Measurements from ENCODE around the gene DSP. TPM values are rescaled to one million over a fixed set of nuclear protein-coding genes. Genes with fewer than 3 reads are reported as not detected.

Gene DSP
- total and polyA plus RNA-seq, 2 of the 13 experiments (the other 11 are each of a cell fraction or from before 2014, with no cell fraction given): 89.8 to 117 TPM

DNA sequence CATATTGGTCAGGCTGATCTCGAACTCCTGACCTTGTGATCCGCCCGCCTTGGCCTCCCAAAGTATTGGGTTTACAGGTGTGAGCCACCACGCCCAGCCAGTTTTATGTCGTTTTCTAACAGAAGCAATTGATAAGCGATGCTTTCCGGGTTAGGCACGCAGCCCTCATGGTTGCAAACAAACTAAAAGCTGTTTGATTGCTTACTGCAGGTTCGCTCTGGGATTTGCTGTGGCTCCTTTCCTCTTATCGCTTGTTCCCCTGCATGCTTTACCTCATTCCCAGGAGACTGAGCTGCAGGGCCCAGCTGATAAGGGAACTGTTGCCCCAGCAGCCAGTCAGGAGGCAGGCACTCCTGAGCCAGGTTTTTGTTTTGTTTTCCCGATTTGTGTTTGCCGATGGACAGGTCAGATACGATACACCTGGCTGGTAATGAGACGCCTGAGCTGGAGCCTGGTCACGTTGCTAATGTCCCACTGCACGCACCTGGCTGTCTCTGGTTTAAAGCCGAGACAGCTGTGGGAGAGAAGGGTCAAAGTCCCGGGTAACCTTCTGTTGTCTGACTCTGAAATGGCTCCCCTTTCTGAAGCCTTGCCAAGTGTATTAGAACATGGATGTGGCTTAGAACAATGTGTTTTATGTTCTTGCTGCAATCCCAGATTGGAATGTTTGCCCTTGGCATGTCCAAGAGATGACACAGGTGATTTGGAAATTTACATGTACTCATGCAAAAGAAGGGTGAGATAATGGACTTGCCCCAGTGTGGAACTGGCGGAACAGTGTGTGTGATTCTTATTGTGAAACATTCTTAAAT lies 19.9 kb downstream of the DSP start (continued):
- TF ChIP-seq, protein P1, sequence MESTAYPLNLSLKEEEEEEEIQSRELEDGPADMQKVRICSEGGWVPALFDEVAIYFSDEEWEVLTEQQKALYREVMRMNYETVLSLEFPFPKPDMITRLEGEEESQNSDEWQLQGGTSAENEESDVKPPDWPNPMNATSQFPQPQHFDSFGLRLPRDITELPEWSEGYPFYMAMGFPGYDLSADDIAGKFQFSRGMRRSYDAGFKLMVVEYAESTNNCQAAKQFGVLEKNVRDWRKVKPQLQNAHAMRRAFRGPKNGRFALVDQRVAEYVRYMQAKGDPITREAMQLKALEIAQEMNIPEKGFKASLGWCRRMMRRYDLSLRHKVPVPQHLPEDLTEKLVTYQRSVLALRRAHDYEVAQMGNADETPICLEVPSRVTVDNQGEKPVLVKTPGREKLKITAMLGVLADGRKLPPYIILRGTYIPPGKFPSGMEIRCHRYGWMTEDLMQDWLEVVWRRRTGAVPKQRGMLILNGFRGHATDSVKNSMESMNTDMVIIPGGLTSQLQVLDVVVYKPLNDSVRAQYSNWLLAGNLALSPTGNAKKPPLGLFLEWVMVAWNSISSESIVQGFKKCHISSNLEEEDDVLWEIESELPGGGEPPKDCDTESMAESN (CRISPR knock-in tag; conservative IDR thresholded peaks at IDR 0.05): peak; percentile 98
- TF ChIP-seq ZNF747 (CRISPR knock-in tag; IDR thresholded peaks at IDR 0.05; ENCODE audit: borderline replicate concordance) (no peak; the same call in 1 of the 2 replicates), GATAD1 (CRISPR knock-in tag; IDR thresholded peaks at IDR 0.05) (peak; percentile 75), NFATC3 (CRISPR knock-in tag; IDR thresholded peaks at IDR 0.05) (peak; percentile 64; the same call in 1 of the 2 replicates), RARA (CRISPR knock-in tag; IDR thresholded peaks at IDR 0.05) (peak; percentile 94), GPN1 (CRISPR knock-in tag; IDR thresholded peaks at IDR 0.05; ENCODE audit: borderline replicate concordance) (no peak), ZNF317 (CRISPR knock-in tag; IDR thresholded peaks at IDR 0.05) (peak; percentile 86; the same call in 1 of the 2 replicates), ZNF556 (CRISPR knock-in tag; IDR thresholded peaks at IDR 0.05; ENCODE audit: borderline replicate concordance) (peak; percentile 63), IRX3 (CRISPR knock-in tag; IDR thresholded peaks at IDR 0.05; ENCODE audit: borderline replicate concordance, low read depth) (peak; percentile 81; the same call in 1 of the 2 replicates), ZNF720 (CRISPR knock-in tag; IDR thresholded peaks at IDR 0.05) (no peak), POLR2AphosphoS5 (IDR thresholded peaks at IDR 0.05; ENCODE audit: low read depth, low read length) (peak; percentile 32), U2AF2 (IDR thresholded peaks at IDR 0.05; ENCODE audit: low read depth, low read length) (no peak)
- TF ChIP-seq, protein P2, sequence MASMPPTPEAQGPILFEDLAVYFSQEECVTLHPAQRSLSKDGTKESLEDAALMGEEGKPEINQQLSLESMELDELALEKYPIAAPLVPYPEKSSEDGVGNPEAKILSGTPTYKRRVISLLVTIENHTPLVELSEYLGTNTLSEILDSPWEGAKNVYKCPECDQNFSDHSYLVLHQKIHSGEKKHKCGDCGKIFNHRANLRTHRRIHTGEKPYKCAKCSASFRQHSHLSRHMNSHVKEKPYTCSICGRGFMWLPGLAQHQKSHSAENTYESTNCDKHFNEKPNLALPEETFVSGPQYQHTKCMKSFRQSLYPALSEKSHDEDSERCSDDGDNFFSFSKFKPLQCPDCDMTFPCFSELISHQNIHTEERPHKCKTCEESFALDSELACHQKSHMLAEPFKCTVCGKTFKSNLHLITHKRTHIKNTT (CRISPR knock-in tag; IDR thresholded peaks at IDR 0.05): no peak
- TF ChIP-seq, protein P3, sequence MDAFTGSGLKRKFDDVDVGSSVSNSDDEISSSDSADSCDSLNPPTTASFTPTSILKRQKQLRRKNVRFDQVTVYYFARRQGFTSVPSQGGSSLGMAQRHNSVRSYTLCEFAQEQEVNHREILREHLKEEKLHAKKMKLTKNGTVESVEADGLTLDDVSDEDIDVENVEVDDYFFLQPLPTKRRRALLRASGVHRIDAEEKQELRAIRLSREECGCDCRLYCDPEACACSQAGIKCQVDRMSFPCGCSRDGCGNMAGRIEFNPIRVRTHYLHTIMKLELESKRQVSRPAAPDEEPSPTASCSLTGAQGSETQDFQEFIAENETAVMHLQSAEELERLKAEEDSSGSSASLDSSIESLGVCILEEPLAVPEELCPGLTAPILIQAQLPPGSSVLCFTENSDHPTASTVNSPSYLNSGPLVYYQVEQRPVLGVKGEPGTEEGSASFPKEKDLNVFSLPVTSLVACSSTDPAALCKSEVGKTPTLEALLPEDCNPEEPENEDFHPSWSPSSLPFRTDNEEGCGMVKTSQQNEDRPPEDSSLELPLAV (CRISPR knock-in tag; conservative IDR thresholded peaks at IDR 0.05; ENCODE audit: low read depth): no peak; the same call in 1 of the 2 replicates
- TF ChIP-seq, protein P4, sequence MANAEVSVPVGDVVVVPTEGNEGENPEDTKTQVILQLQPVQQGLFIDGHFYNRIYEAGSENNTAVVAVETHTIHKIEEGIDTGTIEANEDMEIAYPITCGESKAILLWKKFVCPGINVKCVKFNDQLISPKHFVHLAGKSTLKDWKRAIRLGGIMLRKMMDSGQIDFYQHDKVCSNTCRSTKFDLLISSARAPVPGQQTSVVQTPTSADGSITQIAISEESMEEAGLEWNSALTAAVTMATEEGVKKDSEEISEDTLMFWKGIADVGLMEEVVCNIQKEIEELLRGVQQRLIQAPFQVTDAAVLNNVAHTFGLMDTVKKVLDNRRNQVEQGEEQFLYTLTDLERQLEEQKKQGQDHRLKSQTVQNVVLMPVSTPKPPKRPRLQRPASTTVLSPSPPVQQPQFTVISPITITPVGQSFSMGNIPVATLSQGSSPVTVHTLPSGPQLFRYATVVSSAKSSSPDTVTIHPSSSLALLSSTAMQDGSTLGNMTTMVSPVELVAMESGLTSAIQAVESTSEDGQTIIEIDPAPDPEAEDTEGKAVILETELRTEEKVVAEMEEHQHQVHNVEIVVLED (CRISPR knock-in tag; IDR thresholded peaks at IDR 0.05; ENCODE audit: borderline replicate concordance): peak; percentile 71; the same call in 1 of the 2 replicates
- TF ChIP-seq, protein P5, sequence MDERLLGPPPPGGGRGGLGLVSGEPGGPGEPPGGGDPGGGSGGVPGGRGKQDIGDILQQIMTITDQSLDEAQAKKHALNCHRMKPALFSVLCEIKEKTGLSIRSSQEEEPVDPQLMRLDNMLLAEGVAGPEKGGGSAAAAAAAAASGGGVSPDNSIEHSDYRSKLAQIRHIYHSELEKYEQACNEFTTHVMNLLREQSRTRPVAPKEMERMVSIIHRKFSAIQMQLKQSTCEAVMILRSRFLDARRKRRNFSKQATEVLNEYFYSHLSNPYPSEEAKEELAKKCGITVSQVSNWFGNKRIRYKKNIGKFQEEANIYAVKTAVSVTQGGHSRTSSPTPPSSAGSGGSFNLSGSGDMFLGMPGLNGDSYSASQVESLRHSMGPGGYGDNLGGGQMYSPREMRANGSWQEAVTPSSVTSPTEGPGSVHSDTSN (CRISPR knock-in tag; IDR thresholded peaks at IDR 0.05): no peak
- TF ChIP-seq, protein P6, sequence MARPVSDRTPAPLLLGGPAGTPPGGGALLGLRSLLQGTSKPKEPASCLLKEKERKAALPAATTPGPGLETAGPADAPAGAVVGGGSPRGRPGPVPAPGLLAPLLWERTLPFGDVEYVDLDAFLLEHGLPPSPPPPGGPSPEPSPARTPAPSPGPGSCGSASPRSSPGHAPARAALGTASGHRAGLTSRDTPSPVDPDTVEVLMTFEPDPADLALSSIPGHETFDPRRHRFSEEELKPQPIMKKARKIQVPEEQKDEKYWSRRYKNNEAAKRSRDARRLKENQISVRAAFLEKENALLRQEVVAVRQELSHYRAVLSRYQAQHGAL (CRISPR knock-in tag; IDR thresholded peaks at IDR 0.05; ENCODE audit: not compliant biosample characterization): no peak
- TF ChIP-seq, protein P7, sequence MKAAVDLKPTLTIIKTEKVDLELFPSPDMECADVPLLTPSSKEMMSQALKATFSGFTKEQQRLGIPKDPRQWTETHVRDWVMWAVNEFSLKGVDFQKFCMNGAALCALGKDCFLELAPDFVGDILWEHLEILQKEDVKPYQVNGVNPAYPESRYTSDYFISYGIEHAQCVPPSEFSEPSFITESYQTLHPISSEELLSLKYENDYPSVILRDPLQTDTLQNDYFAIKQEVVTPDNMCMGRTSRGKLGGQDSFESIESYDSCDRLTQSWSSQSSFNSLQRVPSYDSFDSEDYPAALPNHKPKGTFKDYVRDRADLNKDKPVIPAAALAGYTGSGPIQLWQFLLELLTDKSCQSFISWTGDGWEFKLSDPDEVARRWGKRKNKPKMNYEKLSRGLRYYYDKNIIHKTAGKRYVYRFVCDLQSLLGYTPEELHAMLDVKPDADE (CRISPR knock-in tag; IDR thresholded peaks at IDR 0.05): peak; percentile 50; the same call in 1 of the 2 replicates
